ENCODE data around the gene EIF1. TPM values are rescaled to one million over a fixed set of nuclear protein-coding genes. Genes with fewer than 3 reads are reported as not detected.

The EIF1 gene
- total and polyA plus RNA-seq, 4 donors = 56.5 to 755 (median 159) TPM

DNA sequence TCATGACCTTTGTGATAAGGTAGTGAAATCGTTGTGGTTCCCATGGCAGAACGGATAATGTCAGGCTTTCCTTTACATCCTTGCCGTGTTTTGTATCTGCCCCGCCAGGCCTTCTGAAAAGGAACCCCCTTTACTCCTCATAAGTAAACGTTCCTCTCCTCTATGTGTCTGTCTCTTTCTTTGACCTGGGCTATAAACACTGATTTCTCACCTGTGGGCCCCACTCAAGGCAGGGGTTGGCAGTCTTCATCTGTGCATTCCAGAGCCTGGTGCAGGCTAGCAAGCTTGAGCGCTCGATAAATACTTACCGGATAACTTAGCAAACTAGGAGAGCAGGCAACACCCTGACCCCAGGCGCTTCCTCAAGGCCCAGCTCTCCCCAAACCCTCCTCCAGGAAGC, 53.0 kb downstream of the EIF1 start:
- no peak for TF ChIP-seq RXRA (IDR thresholded peaks at IDR 0.05)
- no peak for TF ChIP-seq NR2F2 (IDR thresholded peaks at IDR 0.05)
- no peak for TF ChIP-seq HNF4G (IDR thresholded peaks at IDR 0.05)
- TF ChIP-seq, protein P1, sequence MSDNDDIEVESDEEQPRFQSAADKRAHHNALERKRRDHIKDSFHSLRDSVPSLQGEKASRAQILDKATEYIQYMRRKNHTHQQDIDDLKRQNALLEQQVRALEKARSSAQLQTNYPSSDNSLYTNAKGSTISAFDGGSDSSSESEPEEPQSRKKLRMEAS (IDR thresholded peaks at IDR 0.05) = no peak
- TF ChIP-seq, protein P2, sequence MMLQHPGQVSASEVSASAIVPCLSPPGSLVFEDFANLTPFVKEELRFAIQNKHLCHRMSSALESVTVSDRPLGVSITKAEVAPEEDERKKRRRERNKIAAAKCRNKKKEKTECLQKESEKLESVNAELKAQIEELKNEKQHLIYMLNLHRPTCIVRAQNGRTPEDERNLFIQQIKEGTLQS (IDR thresholded peaks at IDR 0.05) = no peak
- TF ChIP-seq, protein P3, sequence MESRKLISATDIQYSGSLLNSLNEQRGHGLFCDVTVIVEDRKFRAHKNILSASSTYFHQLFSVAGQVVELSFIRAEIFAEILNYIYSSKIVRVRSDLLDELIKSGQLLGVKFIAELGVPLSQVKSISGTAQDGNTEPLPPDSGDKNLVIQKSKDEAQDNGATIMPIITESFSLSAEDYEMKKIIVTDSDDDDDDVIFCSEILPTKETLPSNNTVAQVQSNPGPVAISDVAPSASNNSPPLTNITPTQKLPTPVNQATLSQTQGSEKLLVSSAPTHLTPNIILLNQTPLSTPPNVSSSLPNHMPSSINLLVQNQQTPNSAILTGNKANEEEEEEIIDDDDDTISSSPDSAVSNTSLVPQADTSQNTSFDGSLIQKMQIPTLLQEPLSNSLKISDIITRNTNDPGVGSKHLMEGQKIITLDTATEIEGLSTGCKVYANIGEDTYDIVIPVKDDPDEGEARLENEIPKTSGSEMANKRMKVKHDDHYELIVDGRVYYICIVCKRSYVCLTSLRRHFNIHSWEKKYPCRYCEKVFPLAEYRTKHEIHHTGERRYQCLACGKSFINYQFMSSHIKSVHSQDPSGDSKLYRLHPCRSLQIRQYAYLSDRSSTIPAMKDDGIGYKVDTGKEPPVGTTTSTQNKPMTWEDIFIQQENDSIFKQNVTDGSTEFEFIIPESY (IDR thresholded peaks at IDR 0.05) = no peak
- TF ChIP-seq JUND (IDR thresholded peaks at IDR 0.05) = no peak
- no peak for TF ChIP-seq FOXA2 (IDR thresholded peaks at IDR 0.05)
- TF ChIP-seq HNF4A (conservative IDR thresholded peaks at IDR 0.05) = no peak
- TF ChIP-seq, protein P4, sequence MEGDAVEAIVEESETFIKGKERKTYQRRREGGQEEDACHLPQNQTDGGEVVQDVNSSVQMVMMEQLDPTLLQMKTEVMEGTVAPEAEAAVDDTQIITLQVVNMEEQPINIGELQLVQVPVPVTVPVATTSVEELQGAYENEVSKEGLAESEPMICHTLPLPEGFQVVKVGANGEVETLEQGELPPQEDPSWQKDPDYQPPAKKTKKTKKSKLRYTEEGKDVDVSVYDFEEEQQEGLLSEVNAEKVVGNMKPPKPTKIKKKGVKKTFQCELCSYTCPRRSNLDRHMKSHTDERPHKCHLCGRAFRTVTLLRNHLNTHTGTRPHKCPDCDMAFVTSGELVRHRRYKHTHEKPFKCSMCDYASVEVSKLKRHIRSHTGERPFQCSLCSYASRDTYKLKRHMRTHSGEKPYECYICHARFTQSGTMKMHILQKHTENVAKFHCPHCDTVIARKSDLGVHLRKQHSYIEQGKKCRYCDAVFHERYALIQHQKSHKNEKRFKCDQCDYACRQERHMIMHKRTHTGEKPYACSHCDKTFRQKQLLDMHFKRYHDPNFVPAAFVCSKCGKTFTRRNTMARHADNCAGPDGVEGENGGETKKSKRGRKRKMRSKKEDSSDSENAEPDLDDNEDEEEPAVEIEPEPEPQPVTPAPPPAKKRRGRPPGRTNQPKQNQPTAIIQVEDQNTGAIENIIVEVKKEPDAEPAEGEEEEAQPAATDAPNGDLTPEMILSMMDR (IDR thresholded peaks at IDR 0.05; ENCODE audit: low read depth, low read length, missing input control) = no peak
- TF ChIP-seq EGR1 (IDR thresholded peaks at IDR 0.05; ENCODE audit: low read depth in 2 of 2) = no peak
- TF ChIP-seq FOXA1 (IDR thresholded peaks at IDR 0.05) = no peak
- TF ChIP-seq, protein P5, sequence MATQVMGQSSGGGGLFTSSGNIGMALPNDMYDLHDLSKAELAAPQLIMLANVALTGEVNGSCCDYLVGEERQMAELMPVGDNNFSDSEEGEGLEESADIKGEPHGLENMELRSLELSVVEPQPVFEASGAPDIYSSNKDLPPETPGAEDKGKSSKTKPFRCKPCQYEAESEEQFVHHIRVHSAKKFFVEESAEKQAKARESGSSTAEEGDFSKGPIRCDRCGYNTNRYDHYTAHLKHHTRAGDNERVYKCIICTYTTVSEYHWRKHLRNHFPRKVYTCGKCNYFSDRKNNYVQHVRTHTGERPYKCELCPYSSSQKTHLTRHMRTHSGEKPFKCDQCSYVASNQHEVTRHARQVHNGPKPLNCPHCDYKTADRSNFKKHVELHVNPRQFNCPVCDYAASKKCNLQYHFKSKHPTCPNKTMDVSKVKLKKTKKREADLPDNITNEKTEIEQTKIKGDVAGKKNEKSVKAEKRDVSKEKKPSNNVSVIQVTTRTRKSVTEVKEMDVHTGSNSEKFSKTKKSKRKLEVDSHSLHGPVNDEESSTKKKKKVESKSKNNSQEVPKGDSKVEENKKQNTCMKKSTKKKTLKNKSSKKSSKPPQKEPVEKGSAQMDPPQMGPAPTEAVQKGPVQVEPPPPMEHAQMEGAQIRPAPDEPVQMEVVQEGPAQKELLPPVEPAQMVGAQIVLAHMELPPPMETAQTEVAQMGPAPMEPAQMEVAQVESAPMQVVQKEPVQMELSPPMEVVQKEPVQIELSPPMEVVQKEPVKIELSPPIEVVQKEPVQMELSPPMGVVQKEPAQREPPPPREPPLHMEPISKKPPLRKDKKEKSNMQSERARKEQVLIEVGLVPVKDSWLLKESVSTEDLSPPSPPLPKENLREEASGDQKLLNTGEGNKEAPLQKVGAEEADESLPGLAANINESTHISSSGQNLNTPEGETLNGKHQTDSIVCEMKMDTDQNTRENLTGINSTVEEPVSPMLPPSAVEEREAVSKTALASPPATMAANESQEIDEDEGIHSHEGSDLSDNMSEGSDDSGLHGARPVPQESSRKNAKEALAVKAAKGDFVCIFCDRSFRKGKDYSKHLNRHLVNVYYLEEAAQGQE (IDR thresholded peaks at IDR 0.05) = no peak
- H3K27ac ChIP-seq (ENCODE audit: low read depth in 1 of 2, low read length in 2 of 2) = no peak overlapping the region
- 85% methylated on average over 9 of the region's 9 CpGs for WGBS

More for the DNA sequence above, 53.0 kb downstream of the EIF1 start:
- DNase-seq (ENCODE audit: low spot score) = no peak
- Histone ChIP-seq H3K4me1 (ENCODE audit: control insufficient read depth in 4 of 4, insufficient read depth in 4 of 4, low read length in 3 of 4) (no peaks in the 10 kb centered on the region), H3K9ac (ENCODE audit: low read depth in 1 of 2, low read length in 2 of 2) (no peak overlapping the region), H3K4me3 (ENCODE audit: low read depth in 1 of 3, low read length in 3 of 3) (no peak overlapping the region), H3K27me3 (ENCODE audit: control insufficient read depth in 4 of 4, insufficient read depth in 4 of 4, low read length in 3 of 4) (no peaks in the 10 kb centered on the region), H3K9me3 (ENCODE audit: control insufficient read depth in 4 of 4, low read length in 3 of 4) (no peaks in the 10 kb centered on the region), H3K36me3 (ENCODE audit: control insufficient read depth in 4 of 4, insufficient read depth in 3 of 4, low read depth in 1 of 4, low read length in 3 of 4) (no peaks in the 10 kb centered on the region)

Small RNA genes lying within 50 kb of the gene (small RNA-seq; reads per million reads assigned to genes)
- gene RN7SL399P = not detected
- gene RNA5SP442 = not detected

Other genes starting within 250 kb of the EIF1 start
- gene KRT38, start 247.9 kb upstream of the EIF1 start, total RNA-seq = not detected
- gene KRT38, start 247.9 kb upstream of the EIF1 start, polyA plus RNA-seq = not detected
- gene KRT32, start 221.5 kb upstream of the EIF1 start, total RNA-seq = not detected
- not detected for gene KRT32, start 221.5 kb upstream of the EIF1 start, polyA plus RNA-seq
- not detected for gene KRT35, start 207.7 kb upstream of the EIF1 start, total RNA-seq
- not detected for gene KRT35, start 207.7 kb upstream of the EIF1 start, polyA plus RNA-seq
- under 1 TPM in 1 of 2 donors, not detected in 1; 0.05 TPM for gene KRT36, start 199.0 kb upstream of the EIF1 start, total RNA-seq
- not detected for gene KRT36, start 199.0 kb upstream of the EIF1 start, polyA plus RNA-seq
- 1 to 10 TPM in 1 of 2 donors, not detected in 1; 3.7 TPM for gene KRT13, start 183.3 kb upstream of the EIF1 start, total RNA-seq
- gene KRT13, start 183.3 kb upstream of the EIF1 start, polyA plus RNA-seq = 1 to 10 TPM in 1 of 2 donors, under 1 TPM in 1; 0.13 to 2.8 TPM
- not detected for gene KRT15, start 170.0 kb upstream of the EIF1 start, total RNA-seq
- under 1 TPM in 1 of 2 donors, not detected in 1; 0.14 TPM for gene KRT15, start 170.0 kb upstream of the EIF1 start, polyA plus RNA-seq
- gene KRT19, start 160.6 kb upstream of the EIF1 start, total RNA-seq = 1 to 10 TPM; 3.1 to 3.4 TPM
- 1 to 10 TPM; 3.8 to 5.8 TPM for gene KRT19, start 160.6 kb upstream of the EIF1 start, polyA plus RNA-seq
- not detected for gene KRT9, start 116.8 kb upstream of the EIF1 start, total RNA-seq
- not detected for gene KRT9, start 116.8 kb upstream of the EIF1 start, polyA plus RNA-seq
- not detected for gene KRT14, start 102.0 kb upstream of the EIF1 start, total RNA-seq
- gene KRT14, start 102.0 kb upstream of the EIF1 start, polyA plus RNA-seq = not detected
- not detected for gene KRT16, start 76.1 kb upstream of the EIF1 start, total RNA-seq
- gene KRT16, start 76.1 kb upstream of the EIF1 start, polyA plus RNA-seq = not detected
- not detected for gene KRT17, start 64.3 kb upstream of the EIF1 start, total RNA-seq
- under 1 TPM in 1 of 2 donors, not detected in 1; 0.15 TPM for gene KRT17, start 64.3 kb upstream of the EIF1 start, polyA plus RNA-seq
- not detected for gene GAST, start 23.4 kb downstream of the EIF1 start, total RNA-seq
- gene GAST, start 23.4 kb downstream of the EIF1 start, polyA plus RNA-seq = not detected
- gene HAP1, start 45.8 kb downstream of the EIF1 start, total RNA-seq = under 1 TPM; under 0.01 to 0.05 TPM
- under 1 TPM; 0.02 to 0.04 TPM for gene HAP1, start 45.8 kb downstream of the EIF1 start, polyA plus RNA-seq
- gene JUP, start 97.8 kb downstream of the EIF1 start, total RNA-seq = 10 to 100 TPM; 40.7 to 56.0 TPM
- gene JUP, start 97.8 kb downstream of the EIF1 start, polyA plus RNA-seq = 10 to 100 TPM; 39.1 to 47.7 TPM
- 1 to 10 TPM; 2.6 to 5.6 TPM for gene P3H4, start 123.1 kb downstream of the EIF1 start, total RNA-seq
- 1 to 10 TPM; 1.7 to 2.0 TPM for gene P3H4, start 123.1 kb downstream of the EIF1 start, polyA plus RNA-seq
- gene FKBP10, start 124.1 kb downstream of the EIF1 start, total RNA-seq = 10 to 100 TPM in 1 of 2 donors, 1 to 10 TPM in 1; 6.2 to 17.6 TPM
- 1 to 10 TPM in 1 of 2 donors, under 1 TPM in 1; 0.71 to 5.0 TPM for gene FKBP10, start 124.1 kb downstream of the EIF1 start, polyA plus RNA-seq
- 10 to 100 TPM; 15.3 to 32.0 TPM for gene NT5C3B, start 147.3 kb downstream of the EIF1 start, total RNA-seq
- gene NT5C3B, start 147.3 kb downstream of the EIF1 start, polyA plus RNA-seq = 10 to 100 TPM; 25.1 to 28.8 TPM
- gene KLHL10, start 148.9 kb downstream of the EIF1 start, total RNA-seq = under 1 TPM in 1 of 2 donors, not detected in 1; 0.17 TPM
- gene KLHL10, start 148.9 kb downstream of the EIF1 start, polyA plus RNA-seq = under 1 TPM; 0.03 to 0.07 TPM
- 10 to 100 TPM; 11.9 to 12.6 TPM for gene KLHL11, start 176.5 kb downstream of the EIF1 start, total RNA-seq
- 1 to 10 TPM in 1 of 2 donors, under 1 TPM in 1; 0.68 to 2.4 TPM for gene KLHL11, start 176.5 kb downstream of the EIF1 start, polyA plus RNA-seq
- gene ACLY, start 230.1 kb downstream of the EIF1 start, total RNA-seq = 100 to 1,000 TPM in 1 of 2 donors, 10 to 100 TPM in 1; 55.4 to 133 TPM
- gene ACLY, start 230.1 kb downstream of the EIF1 start, polyA plus RNA-seq = 10 to 100 TPM; 12.1 to 18.8 TPM
- 1 to 10 TPM in 1 of 2 donors, under 1 TPM in 1; 0.25 to 1.0 TPM for gene ODAD4, start 241.7 kb downstream of the EIF1 start, total RNA-seq
- under 1 TPM; 0.07 to 0.21 TPM for gene ODAD4, start 241.7 kb downstream of the EIF1 start, polyA plus RNA-seq